IPS-NIHi11 (cell line): ENCODE measurements around the gene TBC1D5.

Experiments
- DNase-seq: peaks from one replicate; pipeline ENCODE4 v3.0.0; 2012; ENCODE audit warnings: mixed read lengths, low spot score

TBC1D5 gene

GRCh38 chr3:17160597-17160996, 581.8 kb downstream of the TBC1D5 start:
- DNase-seq: no peak

DNA sequence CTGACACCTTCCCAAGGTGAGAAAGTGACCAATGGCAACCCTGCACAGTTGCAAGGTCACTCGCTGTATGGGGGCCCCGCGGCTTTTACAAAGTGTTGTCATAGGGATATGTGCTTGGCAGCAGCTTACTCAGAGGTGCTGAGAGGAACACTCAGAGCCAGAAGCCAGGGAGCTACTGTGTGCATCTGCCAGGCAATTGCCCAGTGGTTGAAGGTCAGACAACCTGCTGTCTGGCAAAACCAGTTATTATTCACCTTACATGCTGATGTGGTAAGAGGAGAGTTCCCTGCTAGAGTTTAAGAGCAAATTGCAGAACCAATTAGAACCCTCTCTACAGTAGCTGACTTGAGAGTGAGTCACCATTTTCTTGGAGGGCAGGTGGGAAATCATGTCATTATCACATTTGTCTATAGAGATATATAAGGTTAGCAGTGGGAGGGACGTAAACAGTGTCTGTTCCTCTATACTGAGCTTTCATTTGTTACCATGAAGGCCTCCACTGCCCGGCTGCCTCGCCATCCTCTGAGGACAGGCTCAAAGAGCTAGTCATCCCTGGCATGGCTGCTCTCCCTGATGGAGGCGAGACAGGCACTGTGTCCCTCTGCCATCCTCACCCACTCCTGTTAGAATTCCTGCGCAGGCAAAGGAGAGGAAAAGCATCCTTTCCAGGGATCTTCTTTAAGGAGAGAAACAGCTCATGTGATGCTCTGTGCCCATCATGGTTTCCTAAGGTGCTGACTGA, 583.3 kb downstream of the TBC1D5 start:
- DNase-seq: no peak

DNA sequence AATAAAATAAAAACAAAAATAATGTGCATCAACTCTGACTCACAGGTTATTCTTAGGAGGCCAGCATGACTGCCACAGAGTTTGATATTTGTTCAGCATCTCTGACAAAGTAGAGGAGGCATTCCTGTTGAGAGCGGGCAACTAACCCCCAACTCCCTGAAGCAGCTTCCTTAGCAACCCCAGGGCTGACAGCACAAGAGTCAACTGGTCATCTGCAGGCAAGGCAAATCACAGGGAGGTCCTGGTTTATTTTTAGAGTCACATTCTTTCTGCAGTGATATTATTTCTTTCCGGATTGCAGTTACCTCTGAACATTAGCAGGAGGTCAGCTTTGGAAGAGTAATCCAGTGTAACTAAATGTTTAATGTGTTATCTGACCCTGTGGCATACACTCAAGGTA, 584.7 kb downstream of the TBC1D5 start:
- DNase-seq: no peak

DNA sequence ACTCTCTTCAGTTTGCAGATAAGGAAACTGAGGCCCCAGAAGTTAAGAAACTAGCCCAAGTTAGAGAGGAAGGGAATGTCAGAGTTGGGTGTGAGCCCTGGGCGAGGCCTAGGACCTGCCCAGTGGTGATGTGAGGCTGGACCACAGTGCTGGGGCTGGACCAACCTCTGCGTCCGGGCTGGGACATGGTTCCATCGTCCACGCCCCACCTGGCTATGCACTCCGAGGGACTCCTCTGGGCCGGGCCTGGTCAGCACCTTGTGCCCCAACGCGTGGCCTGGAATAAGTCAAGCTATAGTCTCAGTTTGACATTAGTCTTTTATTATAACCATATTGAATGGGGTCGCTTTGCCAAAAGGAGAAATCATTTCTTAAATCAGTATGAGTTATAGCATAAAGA, 585.6 kb downstream of the TBC1D5 start:
- no peak for DNase-seq

- no peak for DNase-seq
These were observed 586.5 kb downstream of the TBC1D5 start for GRCh38 chr3:17155951-17156350.

GRCh38 chr3:17154941-17155340, 587.5 kb downstream of the TBC1D5 start:
- no peak for DNase-seq

- no peak for DNase-seq
These were observed 588.2 kb downstream of the TBC1D5 start for GRCh38 chr3:17154221-17154620.

GRCh38 chr3:17153209-17153608, 589.2 kb downstream of the TBC1D5 start:
- DNase-seq: no peak

DNA sequence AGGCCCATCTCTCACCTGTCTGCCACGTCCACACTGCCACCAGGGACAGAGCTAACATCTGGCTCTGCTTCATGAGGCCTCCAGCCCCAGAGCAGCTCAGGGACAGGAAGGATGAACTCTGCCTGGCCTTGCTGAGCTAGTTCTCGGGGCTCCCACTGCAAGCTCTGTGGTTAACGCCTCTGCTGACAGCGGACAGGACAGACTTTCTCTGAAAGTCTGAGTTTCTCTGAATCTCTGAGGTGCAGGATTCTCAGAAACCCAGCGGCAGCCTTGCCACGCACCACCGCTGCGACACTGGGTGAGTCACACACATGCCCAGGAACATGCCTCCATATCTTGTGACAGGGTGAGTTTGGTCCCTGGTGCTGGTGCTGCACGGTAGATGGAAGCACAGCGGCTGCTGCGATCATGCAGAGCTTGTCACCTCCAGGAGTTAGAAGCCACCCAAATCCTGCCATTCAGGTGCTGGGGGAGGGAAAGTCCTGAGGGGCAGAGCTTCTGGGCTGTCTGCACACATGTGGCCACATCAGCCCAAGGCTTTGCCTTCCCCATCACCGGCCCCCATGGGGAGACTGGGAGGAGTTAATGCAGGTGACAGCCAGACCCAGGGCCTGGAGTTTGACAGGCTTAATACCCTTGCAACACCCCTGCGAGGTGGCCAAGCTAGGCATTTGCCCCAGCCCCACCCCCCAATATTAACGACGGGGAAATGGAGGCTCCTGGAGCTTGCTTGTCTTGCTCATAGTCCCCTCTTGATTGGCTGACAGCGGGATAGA, 590.6 kb downstream of the TBC1D5 start:
- DNase-seq: no peak

- no peak for DNase-seq
These were observed 593.4 kb downstream of the TBC1D5 start for GRCh38 chr3:17149076-17149475.

DNA sequence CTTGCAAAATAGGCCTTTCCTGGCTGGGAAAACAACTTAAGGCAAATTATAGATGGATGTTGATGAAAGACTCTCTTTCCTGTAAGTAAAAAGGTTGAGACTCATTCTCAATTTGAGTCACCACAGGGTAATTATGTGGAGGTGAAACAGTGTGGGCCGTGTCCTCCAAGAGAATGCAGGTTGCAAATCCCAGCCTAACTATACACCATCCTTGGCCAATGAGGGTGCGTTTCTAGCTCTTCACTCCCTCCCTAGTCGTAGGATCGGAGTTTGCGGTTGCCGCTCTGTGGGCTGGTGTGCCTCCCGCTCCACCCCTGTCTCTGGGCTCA, 597.8 kb downstream of the TBC1D5 start:
- DNase-seq: no peak

DNA sequence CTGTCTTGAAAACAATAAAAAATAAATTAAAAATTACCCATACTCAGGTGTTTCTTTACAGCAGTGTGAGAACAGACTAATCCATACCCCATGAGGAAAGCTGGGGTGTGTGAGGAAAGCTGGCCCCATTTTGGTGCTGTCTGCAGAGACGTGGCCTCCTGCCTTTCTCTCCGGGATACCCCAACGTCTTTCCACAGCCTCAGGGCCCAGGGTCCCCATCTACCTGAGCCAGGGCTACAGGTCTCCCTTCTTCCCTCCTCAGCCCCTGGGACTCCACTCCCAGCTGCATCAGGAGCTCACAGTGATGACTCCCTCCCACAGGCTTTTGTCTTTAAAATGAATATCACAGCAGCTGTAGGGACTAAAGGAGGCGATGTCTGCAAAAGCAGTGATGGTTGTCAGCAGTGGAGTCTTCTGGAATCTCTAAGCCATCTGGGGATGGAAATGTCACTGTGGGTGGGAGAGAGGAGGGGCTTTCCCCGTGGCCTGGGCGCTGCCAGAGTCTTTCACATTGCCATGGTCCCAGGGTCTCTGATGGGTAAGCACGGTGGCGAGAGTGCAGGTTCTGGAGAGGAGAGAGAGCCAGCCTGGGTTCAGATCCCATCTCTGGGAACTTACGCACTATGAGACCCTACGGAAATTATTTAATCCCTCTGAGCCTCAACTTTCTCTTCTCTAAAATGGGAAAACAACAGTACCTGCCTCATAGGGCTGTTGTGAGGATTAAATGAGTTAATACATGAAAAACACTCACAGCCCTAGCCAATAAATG, 598.4 kb downstream of the TBC1D5 start:
- DNase-seq: peak; percentile 48

- no peak for DNase-seq
These were observed 599.9 kb downstream of the TBC1D5 start for GRCh38 chr3:17142516-17142915.

DNA sequence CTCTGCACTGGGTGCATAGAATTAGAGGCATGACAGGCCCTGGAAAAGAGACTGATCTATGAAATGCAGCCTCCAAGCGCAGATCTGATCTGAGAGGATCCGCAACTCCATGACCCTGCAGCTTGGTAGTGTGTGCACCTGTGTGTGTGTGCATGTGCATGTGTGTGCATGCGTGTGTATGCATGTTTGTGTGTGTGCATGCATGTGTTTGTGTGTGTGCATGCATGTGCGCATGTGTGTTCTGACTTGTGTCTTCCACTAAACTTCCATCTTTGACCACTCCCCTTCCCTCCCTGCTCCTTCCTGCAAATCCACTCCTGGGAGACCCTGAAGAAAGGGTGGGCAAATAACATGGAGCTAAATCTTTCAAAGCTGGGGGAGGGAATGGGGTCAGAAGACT, 600.7 kb downstream of the TBC1D5 start:
- no peak for DNase-seq

- DNase-seq: peak; percentile 47
These were observed 601.5 kb downstream of the TBC1D5 start for GRCh38 chr3:17140670-17141505.

- no peak for DNase-seq
These were observed 604.0 kb downstream of the TBC1D5 start for GRCh38 chr3:17138246-17139039.

DNA sequence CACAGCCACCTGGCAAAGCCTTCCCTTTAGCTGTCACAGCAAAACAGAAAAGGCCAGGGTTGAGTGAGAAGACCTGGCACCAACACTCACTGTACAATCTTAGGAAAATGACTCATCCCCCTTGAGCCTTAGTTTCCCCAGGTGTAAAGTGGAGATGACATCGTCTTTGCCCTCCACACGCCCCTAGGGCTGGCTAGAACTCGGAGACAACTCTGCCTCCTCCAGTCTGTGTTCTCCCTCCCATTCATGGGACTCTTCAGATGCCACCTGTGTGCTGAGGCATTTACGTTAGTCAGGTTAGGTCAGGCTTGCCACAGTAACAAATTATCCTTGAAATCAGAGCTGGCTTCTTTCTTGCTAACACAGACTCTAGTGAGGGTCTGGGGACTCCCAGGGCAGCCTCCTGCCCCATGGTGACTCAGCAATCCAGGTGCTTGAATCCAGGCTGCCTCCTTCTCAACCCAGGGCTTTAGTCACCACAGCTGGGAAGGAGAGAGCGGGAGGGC, 605.1 kb downstream of the TBC1D5 start:
- DNase-seq: no peak

GRCh38 chr3:17136136-17136721, 606.2 kb downstream of the TBC1D5 start:
- no peak for DNase-seq

DNA sequence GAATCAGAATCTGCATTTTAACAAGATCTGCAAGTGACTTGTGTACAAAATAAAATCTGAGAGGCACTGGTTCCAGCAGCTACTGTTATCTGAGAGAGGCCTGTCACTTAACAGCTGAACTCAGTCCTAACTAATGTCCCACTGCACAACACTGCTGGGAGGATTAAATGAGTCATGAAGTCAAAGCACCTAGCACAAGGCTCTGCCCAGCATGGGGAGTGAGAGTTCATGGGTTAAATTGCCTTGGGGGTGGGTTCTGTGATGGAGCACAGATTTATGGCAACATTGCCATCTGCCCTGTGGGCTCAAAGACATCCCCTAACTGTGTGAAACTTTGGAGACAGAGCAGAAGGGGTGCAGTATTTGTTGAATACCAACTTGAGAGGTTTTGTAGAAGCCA, 606.7 kb downstream of the TBC1D5 start:
- DNase-seq: no peak
